ENCODE measurements around the gene FCN2.

Gene FCN2

DNA sequence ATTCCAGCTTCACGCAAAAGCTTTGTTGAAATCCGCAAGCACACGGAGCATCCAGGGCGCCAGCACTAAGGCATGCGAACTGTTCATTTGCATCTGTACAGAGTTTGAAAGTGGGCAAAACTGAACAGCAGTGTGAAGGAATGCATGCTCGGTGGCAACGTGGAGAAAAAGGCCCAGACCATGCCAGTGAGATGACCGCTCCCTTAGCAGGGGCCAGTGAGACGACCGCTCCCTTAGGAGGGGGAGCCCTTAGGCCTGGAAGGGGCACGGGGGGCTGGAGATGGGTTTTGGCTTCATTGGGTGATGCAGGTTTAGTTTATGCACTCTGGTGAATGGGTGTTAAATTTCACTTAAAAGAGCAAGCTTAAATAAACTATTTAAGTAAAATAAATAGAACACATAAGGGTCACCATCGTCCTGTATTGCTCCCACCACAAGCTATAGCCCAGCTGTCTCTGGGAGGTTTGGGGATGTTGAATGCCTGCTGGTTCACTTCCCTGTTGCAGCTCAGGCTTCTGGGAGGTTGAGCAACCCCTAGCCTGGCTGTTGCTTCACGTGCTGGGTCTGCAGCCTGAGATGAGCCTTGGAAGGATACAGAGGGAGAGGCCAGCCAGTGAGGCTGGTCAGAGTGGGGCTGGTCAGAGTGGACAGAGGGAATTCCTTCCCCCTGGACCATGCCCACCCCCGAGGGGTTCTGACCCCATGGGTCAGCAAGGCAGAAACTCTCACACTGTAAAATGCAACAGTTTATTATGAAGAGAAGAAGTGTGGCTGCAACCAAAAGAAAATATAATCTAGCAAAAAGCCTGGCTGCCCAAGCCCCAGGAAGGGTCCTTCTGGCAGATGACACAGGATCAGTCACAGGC is 41.7 kb downstream of the FCN2 start:
- DNase-seq: no peak
- no peaks in the 10 kb centered on the region for H3K27me3 ChIP-seq (ENCODE audit: insufficient read depth, low read depth, severe bottlenecking)
- H3K27ac ChIP-seq: peak overlapping the region; percentile 72
- TF ChIP-seq, protein P1, sequence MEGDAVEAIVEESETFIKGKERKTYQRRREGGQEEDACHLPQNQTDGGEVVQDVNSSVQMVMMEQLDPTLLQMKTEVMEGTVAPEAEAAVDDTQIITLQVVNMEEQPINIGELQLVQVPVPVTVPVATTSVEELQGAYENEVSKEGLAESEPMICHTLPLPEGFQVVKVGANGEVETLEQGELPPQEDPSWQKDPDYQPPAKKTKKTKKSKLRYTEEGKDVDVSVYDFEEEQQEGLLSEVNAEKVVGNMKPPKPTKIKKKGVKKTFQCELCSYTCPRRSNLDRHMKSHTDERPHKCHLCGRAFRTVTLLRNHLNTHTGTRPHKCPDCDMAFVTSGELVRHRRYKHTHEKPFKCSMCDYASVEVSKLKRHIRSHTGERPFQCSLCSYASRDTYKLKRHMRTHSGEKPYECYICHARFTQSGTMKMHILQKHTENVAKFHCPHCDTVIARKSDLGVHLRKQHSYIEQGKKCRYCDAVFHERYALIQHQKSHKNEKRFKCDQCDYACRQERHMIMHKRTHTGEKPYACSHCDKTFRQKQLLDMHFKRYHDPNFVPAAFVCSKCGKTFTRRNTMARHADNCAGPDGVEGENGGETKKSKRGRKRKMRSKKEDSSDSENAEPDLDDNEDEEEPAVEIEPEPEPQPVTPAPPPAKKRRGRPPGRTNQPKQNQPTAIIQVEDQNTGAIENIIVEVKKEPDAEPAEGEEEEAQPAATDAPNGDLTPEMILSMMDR (IDR thresholded peaks at IDR 0.05; ENCODE audit: low read depth, low read length): no peak
- H3K4me3 ChIP-seq (ENCODE audit: low read depth, low read length): no peak overlapping the region
- peaks cover 11% of the 10 kb centered on the region for H3K9me3 ChIP-seq (ENCODE audit: severe bottlenecking)
- no peaks in the 10 kb centered on the region for H3K36me3 ChIP-seq

GRCh38 chr9:134922932-134923240 is 42.3 kb downstream of the FCN2 start:
- no peaks in the 10 kb centered on the region for H3K36me3 ChIP-seq
- H3K4me3 ChIP-seq (ENCODE audit: low read depth, low read length): no peak overlapping the region
- no peaks in the 10 kb centered on the region for H3K27me3 ChIP-seq (ENCODE audit: insufficient read depth, low read depth, severe bottlenecking)
- H3K9me3 ChIP-seq (ENCODE audit: severe bottlenecking): peaks cover 11% of the 10 kb centered on the region
- TF ChIP-seq, protein P1 (IDR thresholded peaks at IDR 0.05; ENCODE audit: low read depth, low read length): no peak
- peak overlapping the region; percentile 72 for H3K27ac ChIP-seq
- peak; percentile 67 for DNase-seq

GRCh38 chr9:134923466-134923865 is 42.9 kb downstream of the FCN2 start:
- H3K9me3 ChIP-seq (ENCODE audit: severe bottlenecking): peaks cover 11% of the 10 kb centered on the region
- no peak overlapping the region for H3K27ac ChIP-seq
- H3K27me3 ChIP-seq (ENCODE audit: insufficient read depth, low read depth, severe bottlenecking): no peaks in the 10 kb centered on the region
- TF ChIP-seq, protein P1 (IDR thresholded peaks at IDR 0.05; ENCODE audit: low read depth, low read length): no peak
- no peaks in the 10 kb centered on the region for H3K36me3 ChIP-seq
- no peak for DNase-seq
- no peak overlapping the region for H3K4me3 ChIP-seq (ENCODE audit: low read depth, low read length)

DNA sequence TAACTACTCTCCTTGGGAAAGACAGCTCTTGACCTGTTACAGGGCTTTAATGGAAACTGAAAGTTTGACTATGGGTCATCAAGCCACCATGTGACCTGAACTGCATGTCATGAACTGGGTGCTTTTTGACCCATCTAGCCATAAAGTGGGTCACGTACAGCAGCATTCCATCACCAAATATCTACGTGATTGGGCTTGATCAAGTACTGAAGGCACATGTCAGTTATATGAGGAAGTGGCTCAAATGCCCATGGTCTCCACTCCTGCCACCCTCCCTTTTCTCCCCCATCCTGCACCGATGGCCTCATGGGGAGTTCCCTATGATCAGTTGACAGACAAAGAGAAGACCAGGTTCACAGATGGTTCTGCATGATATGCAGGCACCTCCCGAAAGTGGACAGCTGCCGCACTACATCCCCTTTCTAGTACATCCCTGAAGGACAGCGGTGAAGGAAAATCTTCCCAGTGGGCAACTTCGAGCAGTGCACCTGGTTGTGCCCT is 44.5 kb downstream of the FCN2 start:
- Histone ChIP-seq H3K27ac (no peak overlapping the region), H3K4me3 (ENCODE audit: low read depth, low read length) (no peak overlapping the region), H3K36me3 (no peaks in the 10 kb centered on the region), H3K9me3 (ENCODE audit: severe bottlenecking) (peaks cover 4% of the 10 kb centered on the region), H3K27me3 (ENCODE audit: insufficient read depth, low read depth, severe bottlenecking) (no peaks in the 10 kb centered on the region)
- DNase-seq: no peak
- TF ChIP-seq, protein P1 (IDR thresholded peaks at IDR 0.05; ENCODE audit: low read depth, low read length): no peak

GRCh38 chr9:134928436-134929192 is 48.0 kb downstream of the FCN2 start:
- Histone ChIP-seq H3K9me3 (ENCODE audit: severe bottlenecking) (no peaks in the 10 kb centered on the region), H3K27ac (no peak overlapping the region), H3K27me3 (ENCODE audit: insufficient read depth, low read depth, severe bottlenecking) (no peaks in the 10 kb centered on the region), H3K36me3 (no peaks in the 10 kb centered on the region), H3K4me3 (ENCODE audit: low read depth, low read length) (no peak overlapping the region)
- TF ChIP-seq, protein P1 (IDR thresholded peaks at IDR 0.05; ENCODE audit: low read depth, low read length): no peak
- peak; percentile 45 for DNase-seq
